ENCODE results near the gene LAMTOR4.
"Not testable (repeated sequence)": the region's sequence is repeated elsewhere in the genome, so short reads cannot be mapped to it uniquely, and the experiment has no call there.

The LAMTOR4 gene

DNA sequence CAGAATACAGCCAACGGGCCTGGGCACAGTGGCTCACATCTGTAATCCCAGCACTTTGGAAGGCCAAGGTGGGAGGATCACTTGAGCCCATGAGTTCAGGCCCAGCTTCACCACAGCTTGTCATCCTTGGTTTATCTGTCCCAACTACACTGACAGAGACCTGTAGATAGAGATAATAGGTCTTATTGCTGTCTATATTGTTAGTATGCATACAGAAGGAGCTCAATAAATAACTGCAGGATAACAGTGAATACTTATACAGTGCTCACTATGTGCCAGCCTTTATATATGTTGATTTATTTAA is 28.0 kb upstream of the LAMTOR4 start:
- no peak for DNase-seq
- in situ Hi-C loops (cut with MboI; ENCODE audit: low pct_unique_long_range_greater_than_20kb, low sequenced_read_pairs), result no loop called here

DNA sequence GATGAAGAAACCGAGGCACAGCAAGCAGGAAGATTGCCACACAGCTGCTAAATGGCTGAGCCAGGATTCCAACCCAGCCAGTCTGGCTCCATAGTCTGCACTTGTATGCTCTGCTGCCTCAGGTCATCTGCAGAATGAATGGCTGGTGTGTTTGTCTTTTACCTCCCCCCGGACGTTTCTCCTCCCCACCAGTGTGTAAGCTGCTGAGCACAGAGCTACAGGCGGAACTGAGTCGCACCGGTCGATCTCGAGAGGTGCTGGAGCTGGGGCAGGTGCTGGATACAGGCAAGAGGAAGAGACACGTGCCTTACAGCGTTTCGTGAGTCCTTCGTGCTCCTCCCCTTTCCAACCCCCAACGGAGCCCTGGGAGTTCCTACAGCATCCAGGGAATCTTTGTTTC is 26.7 kb upstream of the LAMTOR4 start:
- in situ Hi-C loops (cut with MboI; ENCODE audit: low pct_unique_long_range_greater_than_20kb, low sequenced_read_pairs), result no loop called here
- DNase-seq, result no peak

DNA sequence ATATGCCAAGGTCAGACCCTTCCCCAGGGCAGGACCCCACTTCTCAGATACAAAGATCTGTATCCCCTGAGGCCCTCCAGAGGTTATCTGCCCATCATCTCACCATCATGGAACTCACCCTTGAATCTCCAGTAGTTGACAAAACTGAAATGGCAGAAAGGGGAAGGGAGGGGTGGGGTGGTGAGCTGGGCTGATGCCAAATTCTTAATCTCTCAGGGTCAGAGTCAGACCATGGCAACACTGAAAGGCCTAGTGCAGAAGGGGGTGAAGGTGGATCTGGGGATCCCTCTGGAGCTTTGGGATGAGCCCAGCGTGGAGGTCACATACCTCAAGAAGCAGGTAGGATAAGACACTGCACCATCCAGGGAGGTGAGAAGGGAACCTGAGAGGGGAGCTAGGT is 26.1 kb upstream of the LAMTOR4 start:
- in situ Hi-C loops (cut with MboI; ENCODE audit: low pct_unique_long_range_greater_than_20kb, low sequenced_read_pairs), result no loop called here
- DNase-seq, result no peak

DNA sequence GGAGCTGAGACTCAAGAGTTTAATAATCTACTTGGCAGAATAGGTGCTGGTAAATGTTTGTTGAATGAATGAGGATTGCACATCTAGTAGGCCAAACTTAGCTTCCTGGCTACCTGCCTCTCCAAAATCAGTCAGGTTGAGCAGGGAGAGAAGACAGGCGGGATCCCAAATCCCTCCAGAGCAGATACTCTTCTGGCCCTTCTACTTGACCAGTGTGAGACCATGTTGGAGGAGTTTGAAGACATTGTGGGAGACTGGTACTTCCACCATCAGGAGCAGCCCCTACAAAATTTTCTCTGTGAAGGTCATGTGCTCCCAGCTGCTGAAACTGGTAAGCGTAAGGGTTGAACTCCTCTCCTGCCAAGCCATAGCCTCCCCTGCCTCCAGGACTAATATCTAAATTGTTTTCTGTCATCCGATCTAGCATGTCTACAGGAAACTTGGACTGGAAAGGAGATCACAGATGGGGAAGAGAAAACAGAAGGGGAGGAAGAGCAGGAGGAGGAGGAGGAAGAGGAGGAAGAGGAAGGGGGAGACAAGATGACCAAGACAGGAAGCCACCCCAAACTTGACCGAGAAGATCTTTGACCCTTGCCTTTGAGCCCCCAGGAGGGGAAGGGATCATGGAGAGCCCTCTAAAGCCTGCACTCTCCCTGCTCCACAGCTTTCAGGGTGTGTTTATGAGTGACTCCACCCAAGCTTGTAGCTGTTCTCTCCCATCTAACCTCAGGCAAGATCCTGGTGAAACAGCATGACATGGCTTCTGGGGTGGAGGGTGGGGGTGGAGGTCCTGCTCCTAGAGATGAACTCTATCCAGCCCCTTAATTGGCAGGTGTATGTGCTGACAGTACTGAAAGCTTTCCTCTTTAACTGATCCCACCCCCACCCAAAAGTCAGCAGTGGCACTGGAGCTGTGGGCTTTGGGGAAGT is 24.2 kb upstream of the LAMTOR4 start:
- DNase-seq, result peak; percentile 17
- in situ Hi-C loops (cut with MboI; ENCODE audit: low pct_unique_long_range_greater_than_20kb, low sequenced_read_pairs), result no loop called here

DNA sequence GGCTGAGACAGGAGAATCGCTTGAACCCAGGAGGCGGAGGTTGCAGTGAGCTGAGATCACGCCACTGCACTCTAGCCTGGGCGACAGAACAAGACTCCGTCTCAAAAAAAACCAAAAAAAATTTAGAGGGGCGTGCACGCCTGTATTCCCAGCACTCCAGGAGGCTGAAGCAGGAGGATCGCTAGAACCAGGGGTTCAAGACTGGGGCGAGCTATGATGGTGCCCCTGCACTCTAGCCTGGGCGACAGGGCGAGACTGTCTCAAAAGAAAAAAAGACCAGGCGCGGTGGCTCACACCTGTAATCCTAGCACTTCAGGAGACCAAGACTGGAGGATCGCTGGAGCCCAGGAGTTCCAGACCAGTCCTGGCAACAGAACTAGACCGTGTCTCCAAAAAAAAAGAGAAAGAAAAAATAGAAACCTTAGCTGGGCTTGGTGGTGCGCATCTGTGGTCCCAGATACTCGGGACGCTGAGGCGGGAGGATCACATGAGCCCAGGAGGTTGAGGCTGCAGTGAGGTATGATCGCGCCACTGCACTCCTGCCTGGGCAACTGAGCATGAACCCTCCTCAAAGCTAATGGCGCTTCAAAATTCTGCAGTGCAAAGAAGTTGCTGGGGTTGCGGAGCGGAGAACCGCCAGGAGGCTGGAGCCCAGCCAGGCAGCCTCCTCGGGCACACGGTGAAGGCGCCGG is 22.3 kb upstream of the LAMTOR4 start:
- in situ Hi-C loops (cut with MboI; ENCODE audit: low pct_unique_long_range_greater_than_20kb, low sequenced_read_pairs), result no loop called here
- DNase-seq, result no peak

DNA sequence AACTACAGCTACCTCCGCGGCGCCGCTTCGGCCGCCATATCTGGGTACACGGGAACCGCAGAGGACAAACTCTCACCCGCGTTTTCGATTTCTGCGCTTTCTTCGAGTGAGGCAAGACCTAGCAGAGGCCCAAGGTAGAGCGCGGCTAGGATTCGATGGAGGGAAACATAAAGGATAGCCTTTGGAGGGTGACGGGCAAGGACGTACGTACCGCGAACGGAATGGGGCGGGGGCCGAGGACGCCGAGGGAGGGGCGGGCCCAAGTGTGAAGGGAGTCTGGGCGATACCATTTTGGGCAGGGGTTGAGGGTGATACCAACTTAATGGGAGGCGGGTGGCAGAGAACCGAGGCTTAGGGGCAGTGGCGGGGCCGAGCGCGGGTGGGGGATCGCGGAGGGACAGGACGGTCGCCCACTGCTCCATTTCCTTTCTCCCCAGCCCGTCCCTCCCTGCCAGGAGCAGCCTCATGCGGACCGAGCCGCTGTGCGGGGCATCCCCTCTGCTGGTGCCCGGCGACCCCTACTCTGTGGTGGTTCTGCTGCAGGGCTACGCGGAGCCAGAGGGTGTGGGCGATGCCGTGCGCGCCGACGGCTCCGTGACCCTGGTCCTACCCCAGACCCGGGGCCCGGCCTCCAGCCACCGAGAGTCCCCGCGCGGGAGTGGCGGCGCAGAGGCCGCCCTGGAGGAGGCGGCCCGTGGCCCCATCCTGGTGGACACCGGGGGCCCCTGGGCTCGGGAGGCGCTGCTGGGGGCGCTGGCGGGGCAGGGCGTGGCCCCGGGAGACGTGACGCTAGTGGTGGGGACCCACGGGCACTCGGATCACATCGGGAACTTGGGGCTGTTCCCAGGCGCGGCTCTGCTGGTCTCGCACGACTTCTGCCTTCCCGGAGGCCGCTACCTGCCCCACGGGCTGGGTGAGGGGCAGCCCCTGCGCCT is 21.5 kb upstream of the LAMTOR4 start, which contains the start of gene MBLAC1:
Gene MBLAC1, plus strand, starts transcription at position 37 of the 935 bp plus-strand sequence. Its CDS starts 429 bp downstream, at position 466.
- peak; percentile 90 for DNase-seq
- in situ Hi-C loops (cut with MboI; ENCODE audit: low pct_unique_long_range_greater_than_20kb, low sequenced_read_pairs), result no loop called here

DNA sequence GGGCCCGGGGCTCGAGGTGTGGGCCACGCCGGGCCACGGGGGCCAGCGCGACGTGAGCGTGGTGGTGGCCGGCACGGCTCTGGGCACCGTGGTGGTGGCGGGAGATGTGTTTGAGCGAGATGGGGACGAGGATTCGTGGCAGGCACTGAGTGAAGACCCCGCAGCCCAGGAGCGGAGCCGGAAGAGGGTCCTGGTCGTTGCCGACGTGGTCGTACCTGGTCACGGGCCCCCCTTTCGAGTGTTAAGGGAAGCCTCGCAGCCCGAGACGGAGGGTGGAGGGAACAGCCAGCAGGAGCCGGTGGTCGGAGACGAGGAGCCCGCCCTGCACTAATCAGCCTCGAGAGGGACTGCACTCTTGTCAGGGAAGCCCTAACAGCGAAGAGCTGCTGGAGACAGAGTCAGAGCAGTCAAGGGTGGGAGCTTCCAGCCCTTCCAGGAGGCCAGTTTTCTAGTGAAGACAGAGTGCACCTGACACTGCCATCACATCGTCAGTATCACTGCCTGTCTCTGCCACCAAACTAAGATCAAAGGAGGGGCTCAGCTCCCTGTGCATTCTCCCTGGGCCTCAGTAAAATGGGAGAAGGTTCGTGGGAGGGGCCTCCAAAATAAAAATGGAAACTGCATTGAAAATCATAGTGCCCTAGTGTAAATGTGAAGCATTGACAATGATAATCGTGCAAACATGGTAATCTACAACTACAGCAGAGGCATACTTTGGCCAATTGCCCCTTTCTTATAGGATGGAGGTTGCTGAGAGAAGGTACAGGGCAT is 20.7 kb upstream of the LAMTOR4 start:
- in situ Hi-C loops (cut with MboI; ENCODE audit: low pct_unique_long_range_greater_than_20kb, low sequenced_read_pairs), result no loop called here
- peak; percentile 47 for DNase-seq

DNA sequence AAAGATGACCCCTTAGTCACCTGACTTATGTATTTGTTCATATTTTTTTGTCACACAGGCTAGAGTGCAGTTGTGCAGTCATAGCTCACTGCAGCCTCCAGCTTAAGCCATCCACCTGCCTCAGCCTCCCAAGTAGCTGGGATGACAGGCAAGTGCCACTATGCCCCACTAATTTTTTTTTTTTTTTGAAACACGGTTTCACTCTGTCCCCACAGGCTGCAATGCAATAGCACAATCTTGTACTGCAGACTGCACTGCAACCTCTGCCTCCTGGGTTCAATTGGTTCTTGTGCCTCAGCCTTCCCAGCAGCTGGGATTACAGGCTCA is 20.1 kb upstream of the LAMTOR4 start:
- DNase-seq, result no peak
- in situ Hi-C loops (cut with MboI; ENCODE audit: low pct_unique_long_range_greater_than_20kb, low sequenced_read_pairs), result no loop called here

DNA sequence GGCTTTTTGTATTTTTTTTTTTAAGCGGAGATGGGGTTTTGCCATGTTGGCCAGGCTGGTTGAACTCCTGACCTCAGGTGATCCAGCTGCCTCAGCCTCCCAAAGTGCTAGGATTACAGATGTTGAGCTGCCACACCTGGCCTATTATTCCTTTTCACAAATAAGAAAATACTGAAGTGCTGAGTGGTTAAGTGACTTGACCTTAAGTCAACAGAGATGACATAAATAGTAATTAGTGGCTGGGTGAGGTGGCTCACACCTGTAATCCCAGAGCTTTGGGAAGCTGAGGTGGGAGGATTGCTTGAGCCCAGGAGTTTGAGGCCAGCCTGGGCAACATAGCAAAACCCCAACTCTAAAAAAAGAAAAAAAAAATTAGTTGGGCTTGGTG is 18.5 kb upstream of the LAMTOR4 start:
- DNase-seq; in situ Hi-C loops (cut with MboI; ENCODE audit: low pct_unique_long_range_greater_than_20kb, low sequenced_read_pairs): not testable (repeated sequence)

DNA sequence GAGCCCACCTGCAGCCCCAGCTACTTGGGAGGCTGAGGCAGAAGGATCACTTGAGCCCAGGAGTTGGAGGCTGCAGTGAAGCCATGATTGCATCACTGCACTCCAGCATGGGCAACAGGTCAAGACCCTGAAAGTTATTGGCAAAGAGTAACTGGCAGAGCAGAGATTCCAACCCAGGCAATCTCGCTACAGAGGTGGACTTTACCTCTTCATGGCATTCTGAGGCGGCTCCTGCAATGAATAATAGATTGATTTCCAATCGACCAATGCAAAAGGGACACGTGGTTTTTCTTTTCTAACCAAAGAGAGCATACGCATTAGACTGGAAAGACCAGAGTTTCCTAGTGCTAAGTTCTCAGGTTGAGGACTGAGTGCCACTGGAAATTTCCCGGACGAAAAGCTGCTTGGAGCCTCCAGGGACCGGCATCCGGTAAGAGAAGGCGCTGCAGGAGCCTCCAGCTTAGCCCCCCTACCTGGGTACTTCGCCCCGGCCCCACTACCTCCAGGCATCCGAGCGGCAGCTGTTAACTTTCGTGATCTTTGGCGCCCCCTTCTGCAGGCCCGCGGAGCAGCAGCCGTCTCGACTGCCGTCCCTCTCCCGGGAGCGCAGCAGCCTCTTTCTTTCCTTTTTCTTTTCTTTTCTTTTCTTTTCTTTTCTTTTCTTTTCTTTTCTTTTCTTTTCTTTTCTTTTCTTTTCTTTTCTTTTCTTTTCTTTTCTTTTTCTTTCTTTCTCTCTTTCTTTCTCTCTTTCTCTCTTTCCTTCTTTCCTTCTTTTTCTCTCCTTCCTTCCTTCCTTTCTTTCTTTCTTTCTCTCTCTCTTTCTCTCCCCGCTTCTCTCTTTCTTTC is 17.9 kb upstream of the LAMTOR4 start:
- in situ Hi-C loops (cut with MboI; ENCODE audit: low pct_unique_long_range_greater_than_20kb, low sequenced_read_pairs), result no loop called here
- DNase-seq, result peak; percentile 83

DNA sequence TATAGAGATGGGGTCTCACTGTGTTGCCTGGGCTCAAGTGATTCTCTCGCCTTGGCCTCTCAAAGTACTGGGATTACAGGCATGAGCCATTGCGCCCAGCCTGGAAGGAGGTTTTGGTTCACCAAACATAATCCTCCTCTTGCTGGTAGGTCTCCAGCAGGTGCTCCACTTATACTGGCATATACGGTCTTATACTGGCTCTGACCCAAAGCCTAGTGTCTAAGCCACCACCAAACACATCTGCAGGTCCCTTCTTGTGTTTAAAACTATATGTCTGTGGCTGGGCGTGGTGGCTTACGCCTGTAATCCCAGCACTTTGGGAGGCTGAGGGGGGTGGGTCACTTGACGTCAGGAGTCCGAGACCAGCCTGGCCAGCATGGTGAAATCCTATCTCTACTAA is 16.6 kb upstream of the LAMTOR4 start:
- in situ Hi-C loops (cut with MboI; ENCODE audit: low pct_unique_long_range_greater_than_20kb, low sequenced_read_pairs), result no loop called here
- DNase-seq, result no peak

DNA sequence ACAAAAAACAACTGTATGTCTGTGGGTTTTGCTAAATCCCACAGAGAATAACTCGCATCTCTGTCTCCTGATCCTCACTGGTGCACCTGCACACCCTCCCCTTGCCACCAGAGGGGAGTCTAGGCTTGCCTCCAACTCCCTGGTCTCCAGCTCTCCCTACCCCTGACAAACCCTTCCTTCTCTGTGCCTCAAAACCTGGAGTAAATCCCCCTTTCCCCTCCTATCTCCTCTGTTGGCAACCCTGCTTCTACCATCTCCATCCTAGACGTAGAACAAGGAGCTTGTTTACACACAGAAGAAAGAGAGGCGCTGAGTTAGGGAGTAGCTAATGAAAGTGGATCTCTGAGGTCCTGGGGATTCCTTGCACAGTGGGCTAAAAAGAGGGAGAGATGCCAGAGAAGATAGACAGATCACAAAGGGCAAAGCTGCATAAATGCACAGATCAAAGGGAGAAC is 16.0 kb upstream of the LAMTOR4 start:
- in situ Hi-C loops (cut with MboI; ENCODE audit: low pct_unique_long_range_greater_than_20kb, low sequenced_read_pairs), result no loop called here
- DNase-seq, result peak; percentile 85

DNA sequence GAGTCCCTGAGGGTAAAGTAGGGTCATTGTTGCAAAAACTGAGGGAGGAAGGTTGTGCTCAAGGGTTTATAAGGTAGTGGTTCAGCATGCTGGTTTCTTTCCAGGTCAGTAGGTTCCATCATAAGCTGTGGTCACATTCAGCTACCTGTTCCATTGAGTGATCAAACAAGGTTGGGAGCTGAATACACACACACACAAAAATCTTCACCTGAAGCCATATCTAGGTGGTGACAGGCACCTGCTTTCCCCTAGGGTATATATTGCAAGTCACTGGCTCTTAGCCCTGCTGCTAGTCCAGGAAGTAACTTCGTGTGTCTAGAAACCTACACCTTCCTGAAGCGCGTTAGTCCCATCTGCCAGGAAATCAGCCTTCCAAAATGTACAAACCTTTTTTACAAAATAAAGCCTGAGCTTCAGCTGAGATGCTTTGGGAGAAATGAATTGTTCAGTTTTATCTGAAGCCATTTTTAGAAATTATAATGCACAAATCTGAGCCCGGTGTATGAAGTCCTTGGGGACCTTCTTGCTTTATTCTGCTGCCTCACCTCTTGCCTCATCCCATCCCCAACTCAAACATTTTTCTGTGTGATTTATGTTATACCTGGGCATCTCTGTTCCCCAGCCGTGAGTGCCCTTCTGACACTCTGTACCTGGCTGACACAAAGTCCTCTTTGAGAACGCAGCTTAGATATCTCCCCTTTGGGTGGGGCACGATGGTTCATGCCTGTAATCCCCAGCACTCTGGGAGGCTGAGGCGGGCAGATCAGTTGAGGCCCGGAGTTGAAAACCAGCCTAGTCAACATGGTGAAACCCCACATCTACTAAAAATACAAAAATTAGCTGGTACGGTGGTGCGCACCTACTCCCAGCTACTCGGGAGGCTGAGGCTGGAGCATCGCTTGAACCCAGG is 10.6 kb upstream of the LAMTOR4 start:
- DNase-seq, result no peak
- in situ Hi-C loops (cut with MboI; ENCODE audit: low pct_unique_long_range_greater_than_20kb, low sequenced_read_pairs), result no loop called here

DNA sequence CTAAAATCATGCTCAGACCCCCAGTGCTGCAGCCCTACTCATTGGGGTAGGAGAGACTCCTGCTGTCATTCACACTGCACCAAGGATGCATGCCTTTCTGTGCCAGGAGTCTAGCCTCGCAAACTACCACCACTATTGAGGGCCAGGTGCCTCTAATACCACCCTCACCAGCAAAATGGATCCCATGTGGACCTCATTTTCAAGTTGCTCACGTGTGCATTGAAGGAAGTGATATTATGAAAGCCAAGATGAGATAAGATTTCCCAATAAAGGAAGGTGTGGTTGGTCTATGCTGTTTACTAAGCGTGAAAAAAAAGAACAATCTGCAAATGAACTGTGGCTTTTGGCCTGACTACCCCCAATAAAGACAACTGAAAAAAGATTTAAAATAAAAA is 7.2 kb upstream of the LAMTOR4 start:
- no peak for DNase-seq

DNA sequence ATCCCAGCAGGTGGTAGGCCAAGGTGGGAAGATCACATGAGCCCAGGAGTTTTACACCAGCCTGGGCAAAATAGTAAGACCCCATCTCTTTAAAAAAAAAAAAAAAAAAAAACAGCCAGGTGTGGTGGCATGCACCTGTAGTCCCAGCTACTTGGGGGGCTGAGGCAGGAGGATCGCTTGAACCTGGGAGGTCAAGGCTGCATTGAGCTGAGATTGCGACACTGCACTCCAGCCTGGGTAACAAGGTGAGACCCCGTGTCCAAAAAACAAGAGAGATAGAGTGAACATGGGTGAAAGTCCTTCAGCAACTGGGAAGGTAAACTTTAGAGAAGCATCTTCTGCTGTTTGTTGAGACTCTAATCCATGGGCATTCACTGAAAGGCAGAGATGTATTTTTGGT is 6.3 kb upstream of the LAMTOR4 start:
- DNase-seq, result no peak
- in situ Hi-C loops (cut with MboI; ENCODE audit: low pct_unique_long_range_greater_than_20kb, low sequenced_read_pairs), result no loop called here

More for the DNA sequence above, 7.2 kb upstream of the LAMTOR4 start:
- in situ Hi-C loops (cut with MboI; ENCODE audit: low pct_unique_long_range_greater_than_20kb, low sequenced_read_pairs), result no loop called here

DNA sequence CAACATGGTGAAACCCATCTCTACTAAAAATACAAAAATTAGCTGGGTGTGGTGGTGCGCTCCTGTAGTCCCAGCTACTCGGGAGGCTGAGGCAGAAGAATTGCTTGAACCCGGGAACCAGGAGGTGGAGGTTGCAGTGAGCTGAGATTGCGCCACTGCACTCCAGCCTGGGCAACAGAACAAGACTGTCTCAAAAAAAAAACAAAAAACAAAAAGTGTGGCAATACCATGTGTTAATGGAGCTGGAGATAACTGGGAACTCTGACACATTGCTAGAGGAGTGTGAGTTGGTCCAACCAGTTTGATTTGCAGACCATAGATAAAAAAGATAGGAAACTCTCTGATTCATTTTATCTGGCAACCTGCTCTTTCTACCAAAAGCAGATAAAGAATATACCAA is 2.4 kb upstream of the LAMTOR4 start:
- in situ Hi-C loops (cut with MboI; ENCODE audit: low pct_unique_long_range_greater_than_20kb, low sequenced_read_pairs); DNase-seq: not testable (repeated sequence)

DNA sequence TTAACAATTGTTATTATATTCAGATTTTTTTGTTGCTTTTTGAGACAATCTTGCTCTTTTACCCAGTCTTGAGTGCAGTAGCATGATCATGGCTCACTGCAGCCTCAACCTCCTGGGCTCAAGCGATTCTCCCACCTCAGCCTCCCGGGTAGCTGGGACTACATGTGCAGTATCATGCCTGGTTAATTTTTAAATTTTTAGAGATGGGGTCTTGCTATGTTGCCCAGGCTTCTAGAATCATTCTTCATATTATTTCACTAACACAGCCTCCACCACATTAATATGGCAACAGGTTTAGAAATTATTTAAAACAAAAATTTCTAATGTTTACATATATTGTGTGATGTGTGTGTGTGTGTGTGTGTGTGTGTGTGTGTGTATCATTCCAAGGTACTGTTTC is 1.4 kb upstream of the LAMTOR4 start:
- no peak for DNase-seq
- in situ Hi-C loops (cut with MboI; ENCODE audit: low pct_unique_long_range_greater_than_20kb, low sequenced_read_pairs), result no loop called here

Data from KBM-7 (cell line).